Right atrium auricular region (tissue), 2 donors: ENCODE measurements around the gene GABRG3. TPM values are rescaled to one million over a fixed set of nuclear protein-coding genes. Genes with fewer than 3 reads are reported as not detected.

Experiments
- DNase-seq: peaks from one replicate; pipeline ENCODE4 v3.0.0-alpha.2; 2019; ENCODE audit warnings: low spot score
- H3K27ac ChIP-seq, 2 donors: fragments of 200-600 bp; sonication (generic); 1 replicate in 1 of 2; 2 replicates in 1 of 2; pipeline ENCODE4 v1.5.1; 2016 to 2019
- H3K27me3 ChIP-seq, 2 donors: fragments of 200-600 bp; sonication (generic); one replicate each; pipeline versions ENCODE4 v1.5.1 to v1.6.0; 2017 to 2019
- H3K36me3 ChIP-seq: fragments of 200-600 bp; sonication (generic); one replicate; pipeline ENCODE4 v1.5.1; 2016
- H3K4me1 ChIP-seq, 2 donors: fragments of 200-600 bp; sonication (generic); one replicate each; pipeline versions ENCODE4 v1.5.1 to v1.6.0; 2017 to 2019
- H3K4me3 ChIP-seq, 2 donors: fragments of 200-600 bp; sonication (generic); 1 replicate in 1 of 2; 2 replicates in 1 of 2; pipeline ENCODE4 v1.5.1; 2017 to 2019; ENCODE audit warnings: mild to moderate bottlenecking in 1 of 2, moderate library complexity in 1 of 2
- H3K9me3 ChIP-seq, 2 donors: fragments of 200-600 bp; sonication (generic); one replicate each; pipeline ENCODE4 v1.5.1; 2019
- CTCF ChIP-seq, 2 donors: fragments of 200-600 bp; sonication (generic); IDR thresholded peaks; one replicate each; pipeline ENCODE4 v1.5.1; 2019; ENCODE audit warnings: antibody characterized with exemption in 2 of 2
- total RNA-seq, 2 donors: library from RNA; depleted of rRNA; stranded (reverse); fragments of >200 nt; gene quantifications; one replicate each; pipeline ENCODE4 v1.1.0, GENCODE V29; 2016

Gene GABRG3
- total RNA-seq, 2 donors from 2014 or later, result not detected

GRCh38 chr15:27086149-27086548, 115.2 kb downstream of the GABRG3 start:
- H3K36me3 ChIP-seq, result no peaks in the 10 kb centered on the region
- H3K27ac ChIP-seq, result no peak overlapping the region
- no peaks in the 10 kb centered on the region for H3K4me1 ChIP-seq
- no peak for TF ChIP-seq CTCF (IDR thresholded peaks at IDR 0.05)
- H3K9me3 ChIP-seq, result peaks cover 0 to 13% of the 10 kb centered on the region in 2 donors
- no peak for DNase-seq
- no peaks in the 10 kb centered on the region for H3K27me3 ChIP-seq
- H3K4me3 ChIP-seq, result no peak overlapping the region

DNA sequence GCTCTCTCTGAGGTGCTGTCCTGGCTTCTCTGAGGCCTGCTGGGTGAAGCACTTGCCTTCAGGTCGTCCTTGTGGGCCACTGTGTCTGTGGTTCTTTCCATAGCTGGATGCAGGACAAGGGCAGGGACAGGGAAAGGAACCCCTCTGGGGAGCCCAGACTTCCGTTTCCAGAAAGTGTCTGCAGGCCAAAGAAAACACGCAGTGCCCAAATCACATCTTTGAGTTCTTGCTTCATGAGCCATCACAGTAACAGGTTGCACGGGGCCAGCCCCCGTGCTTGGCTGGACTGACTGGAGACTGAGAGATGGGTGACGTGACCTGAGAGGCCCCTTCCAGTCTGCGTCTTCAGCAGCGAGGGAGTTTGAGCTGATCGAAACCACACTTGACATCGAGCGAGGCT, 115.8 kb downstream of the GABRG3 start:
- H3K4me1 ChIP-seq, result no peaks in the 10 kb centered on the region
- TF ChIP-seq CTCF (IDR thresholded peaks at IDR 0.05), result no peak
- no peaks in the 10 kb centered on the region for H3K27me3 ChIP-seq
- H3K27ac ChIP-seq, result no peak overlapping the region
- DNase-seq, result peak; percentile 63
- H3K36me3 ChIP-seq, result no peaks in the 10 kb centered on the region
- H3K4me3 ChIP-seq, result no peak overlapping the region
- peaks cover 0 to 13% of the 10 kb centered on the region in 2 donors for H3K9me3 ChIP-seq

DNA sequence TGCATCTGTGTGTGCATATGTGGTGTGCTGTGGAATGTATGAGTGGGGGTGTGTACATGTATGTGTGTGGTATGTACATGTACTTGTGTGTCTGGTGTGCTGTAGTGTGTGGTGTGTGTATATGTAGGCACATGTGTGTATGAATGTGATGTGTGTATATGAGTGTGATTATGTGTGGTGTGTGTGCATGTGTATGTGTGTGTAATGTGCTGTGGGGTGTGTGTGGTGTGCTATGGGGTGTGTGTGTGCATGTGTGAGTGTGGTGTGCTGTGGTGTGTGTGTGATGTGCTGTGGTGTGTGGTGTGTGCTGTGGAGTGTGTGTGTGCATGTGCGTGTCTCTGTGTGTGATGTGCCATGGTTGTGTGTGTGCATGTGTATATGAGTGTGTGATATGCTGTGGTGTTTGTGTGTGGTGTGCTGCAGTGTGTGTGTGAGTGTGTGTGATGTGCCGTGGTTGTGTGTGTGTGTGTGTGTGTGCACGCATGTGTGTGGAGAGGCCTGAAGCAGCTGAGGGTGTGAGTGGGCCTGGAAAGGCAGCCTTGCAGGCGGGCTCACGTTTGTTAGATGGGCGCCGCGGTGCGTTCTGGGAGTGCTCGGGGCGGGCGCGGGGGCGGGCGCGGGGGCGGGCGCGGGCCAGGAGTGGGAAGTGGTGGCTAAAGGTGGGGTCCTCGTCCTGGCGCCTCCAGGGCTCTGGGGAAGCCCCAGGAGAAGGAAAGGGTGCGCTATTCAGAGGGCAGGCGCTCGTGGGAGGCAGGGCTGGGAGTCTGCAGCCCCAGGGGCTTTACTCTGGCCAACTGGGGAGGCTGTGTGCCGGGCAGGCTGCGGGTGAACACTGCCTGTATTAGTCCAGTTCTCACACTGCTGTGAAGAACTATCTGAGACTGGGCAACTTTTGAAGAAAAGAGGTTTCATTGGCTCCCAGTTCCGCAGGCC, 116.9 kb downstream of the GABRG3 start:
- no peaks in the 10 kb centered on the region for H3K4me1 ChIP-seq
- no peak overlapping the region for H3K4me3 ChIP-seq
- no peak overlapping the region for H3K27ac ChIP-seq
- no peaks in the 10 kb centered on the region for H3K36me3 ChIP-seq
- DNase-seq, result no peak
- no peak for TF ChIP-seq CTCF (IDR thresholded peaks at IDR 0.05)
- no peaks in the 10 kb centered on the region for H3K27me3 ChIP-seq
- peaks cover 0 to 13% of the 10 kb centered on the region in 2 donors for H3K9me3 ChIP-seq

GRCh38 chr15:27088584-27089232, 117.7 kb downstream of the GABRG3 start:
- TF ChIP-seq CTCF (IDR thresholded peaks at IDR 0.05), result no peak
- H3K9me3 ChIP-seq, result peaks cover 0 to 13% of the 10 kb centered on the region in 2 donors
- no peak overlapping the region for H3K27ac ChIP-seq
- no peaks in the 10 kb centered on the region for H3K27me3 ChIP-seq
- DNase-seq, result no peak
- H3K4me1 ChIP-seq, result no peaks in the 10 kb centered on the region
- H3K36me3 ChIP-seq, result no peaks in the 10 kb centered on the region
- no peak overlapping the region for H3K4me3 ChIP-seq

- TF ChIP-seq CTCF (IDR thresholded peaks at IDR 0.05), result no peak
- DNase-seq, result no peak
Measured at GRCh38 chr15:27089233-27089586, 118.2 kb downstream of the GABRG3 start.

More at GRCh38 chr15:27089233-27089586, 118.2 kb downstream of the GABRG3 start:
- peaks cover 0 to 13% of the 10 kb centered on the region in 2 donors for H3K9me3 ChIP-seq
- no peaks in the 10 kb centered on the region for H3K36me3 ChIP-seq
- H3K4me3 ChIP-seq, result no peak overlapping the region
- no peaks in the 10 kb centered on the region for H3K27me3 ChIP-seq
- H3K4me1 ChIP-seq, result no peaks in the 10 kb centered on the region
- H3K27ac ChIP-seq, result no peak overlapping the region
